OCI-LY3 (cell line): Measurements from ENCODE around the gene RMND5B.

Source experiments
- EZH2phosphoT487 ChIP-seq: fragments of 200-600 bp; shearing (Covaris generic); IDR thresholded peaks from 2 replicates; pipeline ENCODE4 v1.6.1; 2018; ENCODE audit warnings: antibody characterized with exemption, mixed run types, low read depth
- TF ChIP-seq, protein P1 (sequence below): fragments of 200-600, 300-600 bp; sonication (generic); IDR thresholded peaks from 2 replicates; pipeline ENCODE4 v1.5.1; 2014; ENCODE audit warnings: antibody characterized with exemption, low read length, low read depth

DNA sequence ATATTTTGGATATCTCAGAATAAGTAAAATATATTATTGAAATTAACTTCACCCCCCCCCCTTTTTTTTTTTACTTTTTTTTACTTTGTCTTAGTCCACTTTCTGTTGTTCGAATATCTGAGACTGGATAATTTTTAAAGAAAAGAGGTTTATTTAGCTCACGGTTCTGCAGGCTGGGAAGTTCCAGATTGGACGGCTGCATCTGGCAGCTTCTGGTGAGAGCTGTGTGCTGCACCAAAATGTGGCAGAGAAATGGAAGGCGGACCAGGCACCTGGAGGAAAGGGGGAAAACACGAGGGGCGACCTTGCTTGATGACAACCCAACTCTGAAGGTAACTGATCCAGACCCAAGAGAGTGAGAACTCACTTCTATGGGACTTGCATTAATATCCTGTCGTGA lies 62.0 kb downstream of the RMND5B start:
- TF ChIP-seq, protein P1, sequence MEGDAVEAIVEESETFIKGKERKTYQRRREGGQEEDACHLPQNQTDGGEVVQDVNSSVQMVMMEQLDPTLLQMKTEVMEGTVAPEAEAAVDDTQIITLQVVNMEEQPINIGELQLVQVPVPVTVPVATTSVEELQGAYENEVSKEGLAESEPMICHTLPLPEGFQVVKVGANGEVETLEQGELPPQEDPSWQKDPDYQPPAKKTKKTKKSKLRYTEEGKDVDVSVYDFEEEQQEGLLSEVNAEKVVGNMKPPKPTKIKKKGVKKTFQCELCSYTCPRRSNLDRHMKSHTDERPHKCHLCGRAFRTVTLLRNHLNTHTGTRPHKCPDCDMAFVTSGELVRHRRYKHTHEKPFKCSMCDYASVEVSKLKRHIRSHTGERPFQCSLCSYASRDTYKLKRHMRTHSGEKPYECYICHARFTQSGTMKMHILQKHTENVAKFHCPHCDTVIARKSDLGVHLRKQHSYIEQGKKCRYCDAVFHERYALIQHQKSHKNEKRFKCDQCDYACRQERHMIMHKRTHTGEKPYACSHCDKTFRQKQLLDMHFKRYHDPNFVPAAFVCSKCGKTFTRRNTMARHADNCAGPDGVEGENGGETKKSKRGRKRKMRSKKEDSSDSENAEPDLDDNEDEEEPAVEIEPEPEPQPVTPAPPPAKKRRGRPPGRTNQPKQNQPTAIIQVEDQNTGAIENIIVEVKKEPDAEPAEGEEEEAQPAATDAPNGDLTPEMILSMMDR = no peak
- TF ChIP-seq EZH2phosphoT487 = no peak
